Urothelium cell line (cell line): ENCODE data around the gene CEACAM4.
A peak's percentile ranks its signal among the peaks of the same experiment; 100 is the strongest.

ENCODE experiments used
- DNase-seq: peaks from one replicate; pipeline ENCODE4 v3.0.0; 2011; ENCODE audit warnings: low spot score, mixed read lengths
- FAIRE-seq: peaks from 2 replicates; lab custom pipeline; 2011; peaks lifted over from hg19 to GRCh38; lab: Jason Lieb, UNC

The CEACAM4 gene

DNA sequence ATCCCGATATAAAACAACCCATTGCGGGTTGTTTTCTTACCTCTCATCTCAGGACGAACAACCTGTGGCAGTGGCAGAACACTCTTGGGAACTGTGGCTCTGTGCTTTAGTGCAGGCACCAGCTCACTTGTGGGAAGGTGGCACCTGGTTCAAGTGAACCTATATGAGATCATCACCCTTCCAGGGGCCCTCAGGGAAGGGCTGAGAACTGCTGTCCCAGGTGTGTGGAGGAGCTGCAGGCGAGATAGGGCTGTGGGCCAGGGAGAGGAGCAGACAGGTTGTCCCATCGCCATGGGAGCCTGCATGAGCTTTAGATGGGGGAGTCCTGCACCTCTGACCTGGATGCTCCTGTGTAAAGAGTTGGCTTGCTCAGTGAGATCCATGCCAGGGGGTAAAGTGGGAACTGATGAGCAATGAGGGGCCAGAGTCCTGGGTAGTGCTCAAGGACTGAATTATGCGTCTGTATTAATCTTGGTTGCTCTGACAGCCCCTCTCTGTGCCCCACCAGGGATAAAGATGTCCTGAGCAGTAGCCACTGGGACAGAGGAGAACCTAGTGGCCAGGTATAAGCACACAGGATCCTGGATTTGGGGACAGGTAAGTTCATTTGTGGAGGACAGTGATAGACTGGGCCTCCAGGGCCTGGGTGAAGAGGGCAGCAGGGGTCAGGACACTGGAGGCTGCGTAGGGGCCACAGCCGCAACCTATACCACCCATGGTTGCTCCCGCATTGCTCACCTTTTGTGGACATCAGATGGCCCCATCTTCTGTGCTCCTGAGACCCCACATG is 8.7 kb downstream of the CEACAM4 start:
- no peak for DNase-seq
- FAIRE-seq, result no peak

- FAIRE-seq (no peak), DNase-seq (peak; percentile 50)
These were observed 9.9 kb downstream of the CEACAM4 start for GRCh38 chr19:41616792-41617621.

DNA sequence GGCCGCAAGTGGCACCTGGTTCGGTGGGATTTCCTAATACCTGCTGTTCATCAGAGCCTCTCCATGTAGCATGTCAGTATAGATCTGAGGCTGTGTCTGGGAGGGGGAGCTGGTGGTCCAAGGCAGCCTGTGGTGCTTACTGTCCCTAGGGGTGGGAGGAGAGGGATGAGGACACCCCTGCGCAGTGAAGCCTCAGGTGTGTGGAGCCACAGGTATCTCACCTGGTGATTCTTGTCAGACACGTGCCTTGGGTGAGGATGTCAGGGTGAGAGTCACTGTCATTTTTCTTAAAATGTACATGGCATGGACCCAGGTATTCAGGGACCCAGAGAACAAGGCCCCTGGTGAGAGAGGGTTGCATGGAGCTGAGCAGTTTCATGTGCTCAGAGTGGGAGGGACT is 11.7 kb downstream of the CEACAM4 start:
- FAIRE-seq, result no peak

DNA sequence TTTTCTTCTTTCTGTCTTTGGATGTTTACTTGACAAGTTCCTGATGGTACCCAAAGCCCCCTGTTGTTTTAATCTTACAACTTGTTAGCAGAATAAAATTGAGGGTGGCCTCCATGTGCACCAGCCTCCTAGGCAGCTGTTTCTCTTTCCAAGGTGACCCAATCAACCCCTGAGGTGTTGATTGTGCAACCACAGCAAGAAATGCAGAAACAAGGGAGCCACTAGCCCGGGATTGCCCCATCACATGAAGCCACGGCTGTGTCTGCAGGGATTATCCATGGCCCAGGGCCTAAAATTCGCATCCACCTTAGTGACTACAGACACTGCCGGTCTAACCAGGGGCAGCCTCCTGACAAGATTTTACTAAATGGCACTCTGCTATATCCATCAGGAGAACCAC is 14.4 kb downstream of the CEACAM4 start:
- DNase-seq, result no peak
- no peak for FAIRE-seq

More for the DNA sequence above, 11.7 kb downstream of the CEACAM4 start:
- DNase-seq, result no peak

- no peak for DNase-seq
- FAIRE-seq, result no peak
These were observed 16.1 kb downstream of the CEACAM4 start for GRCh38 chr19:41610789-41611188.

GRCh38 chr19:41607668-41608067 is 19.2 kb downstream of the CEACAM4 start:
- DNase-seq, result no peak
- no peak for FAIRE-seq

DNA sequence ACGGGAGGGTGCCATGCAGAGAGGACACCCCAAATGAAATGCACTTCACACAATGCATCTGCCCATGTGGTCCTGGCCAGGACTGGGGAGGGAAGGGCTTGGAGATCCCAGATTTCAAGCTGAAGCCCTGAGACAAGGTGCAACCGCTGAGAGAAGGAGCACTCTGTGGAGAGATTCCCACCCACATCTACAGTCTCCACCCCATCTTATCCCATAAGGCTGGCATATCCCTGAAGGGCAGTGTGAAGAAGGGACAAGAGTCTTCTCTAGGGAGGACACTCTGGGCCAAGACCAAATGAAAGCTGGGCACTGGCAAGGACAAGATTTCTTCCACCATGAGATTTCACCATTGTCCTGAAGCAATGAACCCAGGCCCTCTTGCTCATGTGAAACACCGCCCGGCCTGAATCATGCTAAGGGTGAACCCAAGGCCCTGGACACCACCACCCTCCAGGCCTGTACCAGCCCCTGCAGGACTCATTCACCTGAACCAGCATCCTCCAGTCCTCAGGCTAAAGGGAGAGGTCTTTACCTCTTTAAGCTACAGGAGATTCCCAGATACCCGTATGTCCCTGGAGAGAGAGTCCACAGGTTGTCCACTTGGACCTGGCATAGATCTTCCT is 20.5 kb downstream of the CEACAM4 start:
- FAIRE-seq, result no peak

GRCh38 chr19:41604831-41605230 is 22.0 kb downstream of the CEACAM4 start:
- FAIRE-seq, result no peak
- DNase-seq, result no peak

More for the DNA sequence above, 20.5 kb downstream of the CEACAM4 start:
- no peak for DNase-seq

DNA sequence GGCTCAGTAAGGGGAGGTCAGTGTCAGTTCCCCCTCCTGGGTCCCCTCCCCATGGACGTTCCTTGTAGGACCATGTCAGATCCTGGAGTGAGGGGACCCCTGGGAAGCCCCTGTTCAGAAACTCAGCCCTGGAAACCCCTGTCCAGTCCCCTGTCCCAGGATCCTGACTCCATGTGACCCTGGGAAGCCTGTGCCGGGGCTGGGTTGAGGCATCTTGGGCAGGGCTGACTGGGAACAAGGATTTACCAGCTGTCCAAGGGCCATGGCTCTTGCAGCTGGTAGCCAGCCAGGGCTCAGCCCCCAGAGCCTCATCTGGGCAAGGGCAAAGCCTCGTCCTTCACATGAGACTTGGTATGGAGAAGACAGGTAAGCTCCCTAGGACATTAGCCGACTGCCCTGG is 25.1 kb downstream of the CEACAM4 start:
- FAIRE-seq (no peak), DNase-seq (no peak)

GRCh38 chr19:41599175-41599966 is 27.5 kb downstream of the CEACAM4 start:
- FAIRE-seq, result no peak
- DNase-seq, result no peak

- DNase-seq, result peak; percentile 84
- FAIRE-seq, result peak; percentile 90
These were observed 29.3 kb downstream of the CEACAM4 start for GRCh38 chr19:41597600-41598041.

GRCh38 chr19:41595890-41596280 is 31.0 kb downstream of the CEACAM4 start:
- FAIRE-seq (no peak), DNase-seq (no peak)

DNA sequence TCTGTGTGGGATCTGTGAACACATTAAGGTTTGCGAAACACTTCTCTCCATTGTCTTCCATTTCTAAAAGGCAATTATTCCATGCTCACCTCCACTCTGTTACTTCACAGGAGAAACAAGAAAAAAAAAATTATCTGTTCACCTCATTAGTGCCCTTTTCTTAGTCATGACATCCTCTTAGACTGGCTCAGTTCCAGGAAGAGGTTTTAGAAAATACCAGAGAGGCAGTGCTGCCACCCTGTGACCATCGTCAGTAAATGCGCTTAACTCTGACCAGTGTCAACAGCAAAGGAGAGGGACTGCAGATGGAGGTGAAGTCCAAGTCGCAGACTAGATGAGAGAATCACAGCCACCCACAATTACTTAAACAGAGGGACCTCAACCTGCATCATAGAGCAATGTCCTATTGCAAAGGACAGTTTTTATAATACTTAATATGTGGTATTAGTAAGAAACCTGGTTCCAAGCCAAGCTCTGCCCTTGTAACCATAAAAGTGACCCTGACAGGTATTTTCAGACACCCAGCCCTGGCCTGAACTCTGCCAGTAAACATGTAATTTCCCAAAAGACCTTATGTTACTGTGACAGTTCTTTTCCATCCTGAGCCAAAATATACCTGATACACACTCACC is 31.5 kb downstream of the CEACAM4 start:
- peak; percentile 96 for FAIRE-seq

GRCh38 chr19:41591951-41592562 is 34.8 kb downstream of the CEACAM4 start:
- no peak for FAIRE-seq
- no peak for DNase-seq

More for the DNA sequence above, 31.5 kb downstream of the CEACAM4 start:
- peak; percentile 71 for DNase-seq

GRCh38 chr19:41590936-41591335 is 35.9 kb downstream of the CEACAM4 start:
- FAIRE-seq, result no peak
- no peak for DNase-seq

DNA sequence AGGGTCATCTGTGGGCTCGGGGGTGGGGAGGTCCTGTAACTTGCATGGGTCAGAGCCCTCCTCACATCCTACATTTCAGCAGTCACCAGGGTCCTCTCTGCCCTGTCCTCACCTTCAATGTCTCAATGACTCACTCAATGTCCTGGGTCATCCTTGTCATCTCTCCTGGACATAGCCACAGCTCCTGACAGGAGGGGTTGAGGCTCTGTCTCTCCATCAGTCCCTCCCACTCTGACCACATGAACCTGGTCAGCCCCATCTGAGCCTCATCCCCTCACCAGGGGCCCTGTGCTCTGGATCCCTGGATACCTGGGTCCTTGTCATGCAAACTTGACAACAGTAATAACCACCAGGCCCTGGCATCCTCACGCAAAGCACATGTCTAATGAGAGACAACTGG is 37.5 kb downstream of the CEACAM4 start:
- DNase-seq, result no peak
- FAIRE-seq, result no peak

DNA sequence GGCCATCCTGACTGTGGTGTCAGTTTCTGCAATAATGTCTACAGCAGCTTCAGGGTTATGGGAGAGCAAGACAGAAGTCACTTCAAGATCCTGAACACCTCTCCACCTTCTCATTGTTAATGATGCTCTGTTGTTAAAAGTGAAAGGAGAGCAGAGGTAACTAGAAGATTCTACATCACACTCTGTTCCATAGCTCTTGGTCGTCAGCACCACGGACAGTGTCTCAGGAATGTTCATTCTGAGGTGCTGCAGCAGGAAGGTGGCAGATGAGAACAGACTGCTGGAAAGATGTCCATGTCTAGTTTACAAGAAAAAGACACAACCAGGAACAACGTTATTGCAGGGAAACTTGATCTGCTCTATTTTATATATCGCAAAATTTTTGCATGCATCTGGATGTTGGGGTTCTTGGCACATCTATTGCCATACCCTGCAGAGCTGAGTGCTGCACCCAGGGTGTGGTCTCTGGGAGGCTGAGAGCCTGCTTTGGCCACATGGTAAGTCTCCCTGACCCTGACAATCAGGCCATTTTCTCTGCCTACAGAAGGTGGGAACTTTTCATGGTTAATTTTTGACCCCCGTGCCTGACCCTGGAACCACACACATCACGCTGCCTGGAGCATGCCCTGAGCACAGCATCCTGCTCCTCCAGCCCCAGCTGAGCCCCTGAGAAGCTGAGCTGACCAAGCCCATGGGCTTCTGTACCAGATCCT is 38.2 kb downstream of the CEACAM4 start:
- FAIRE-seq (no peak), DNase-seq (peak; percentile 60)

- no peak for FAIRE-seq
- DNase-seq, result no peak
These were observed 39.0 kb downstream of the CEACAM4 start for GRCh38 chr19:41587838-41588210.
